Measurements from ENCODE around the gene NUAK1. TPM values are rescaled to one million over a fixed set of nuclear protein-coding genes. Genes with fewer than 3 reads are reported as not detected.

Gene NUAK1
- total RNA-seq, 4 donors from 2014 or later: 13.8 to 38.6 (median 22.8) TPM

GRCh38 chr12:106120519-106121105 is 18.1 kb downstream of the NUAK1 start:
- TF ChIP-seq CTCF (IDR thresholded peaks at IDR 0.05; ENCODE audit: low read depth): no peak

- TF ChIP-seq CTCF (IDR thresholded peaks at IDR 0.05; ENCODE audit: low read depth): no peak
These were observed 19.5 kb downstream of the NUAK1 start for GRCh38 chr12:106119301-106119700.

GRCh38 chr12:106118381-106119130 is 20.2 kb downstream of the NUAK1 start:
- no peak for TF ChIP-seq CTCF (IDR thresholded peaks at IDR 0.05; ENCODE audit: low read depth)

- TF ChIP-seq CTCF (IDR thresholded peaks at IDR 0.05; ENCODE audit: low read depth): no peak
These were observed 23.3 kb downstream of the NUAK1 start for GRCh38 chr12:106115440-106115839.

GRCh38 chr12:106114447-106115068 is 24.2 kb downstream of the NUAK1 start:
- no peak for TF ChIP-seq CTCF (IDR thresholded peaks at IDR 0.05; ENCODE audit: low read depth)

GRCh38 chr12:106113824-106114446 is 24.8 kb downstream of the NUAK1 start:
- TF ChIP-seq CTCF (IDR thresholded peaks at IDR 0.05; ENCODE audit: low read depth): no peak

- TF ChIP-seq CTCF (IDR thresholded peaks at IDR 0.05; ENCODE audit: low read depth): no peak
These were observed 25.3 kb downstream of the NUAK1 start for GRCh38 chr12:106113446-106113823.

All from subcutaneous adipose tissue (tissue), 4 donors.